Kidney epithelial cell (primary cell): ENCODE data around the gene ORM2. TPM values are rescaled to one million over a fixed set of nuclear protein-coding genes. Genes with fewer than 3 reads are reported as not detected.
A peak's percentile ranks its signal among the peaks of the same experiment; 100 is the strongest.

Source experiments
- DNase-seq: peaks from one replicate; pipeline ENCODE4 v3.0.0-alpha.2; 2010; ENCODE audit warnings: low read depth
- H3K27me3 ChIP-seq: 2 replicates; pipeline ENCODE4 v1.6.0; 2011; ENCODE audit warnings: low read length; ENCODE audit not compliant: control insufficient read depth, insufficient read depth
- H3K36me3 ChIP-seq: 2 replicates; pipeline ENCODE4 v1.5.1; 2011; ENCODE audit warnings: low read length; ENCODE audit not compliant: control insufficient read depth, insufficient read depth
- H3K4me3 ChIP-seq: 2 replicates; pipeline ENCODE4 v1.5.1; 2011; ENCODE audit warnings: low read depth, mild to moderate bottlenecking, control low read depth, low read length
- CTCF ChIP-seq: IDR thresholded peaks from 2 replicates; pipeline ENCODE4 v1.5.1; 2011; ENCODE audit warnings: mild to moderate bottlenecking, moderate library complexity, low read length, control low read depth, inconsistent platforms; ENCODE audit not compliant: insufficient read depth, poor library complexity, severe bottlenecking
- total RNA-seq: library from RNA; depleted of rRNA; stranded (reverse); fragments of >200 nt; gene quantifications from 2 replicates; pipeline ENCODE4 v1.2.3, GENCODE V29; 2015

ORM2 gene
- total RNA-seq, 1 donor from 2014 or later = not detected

DNA sequence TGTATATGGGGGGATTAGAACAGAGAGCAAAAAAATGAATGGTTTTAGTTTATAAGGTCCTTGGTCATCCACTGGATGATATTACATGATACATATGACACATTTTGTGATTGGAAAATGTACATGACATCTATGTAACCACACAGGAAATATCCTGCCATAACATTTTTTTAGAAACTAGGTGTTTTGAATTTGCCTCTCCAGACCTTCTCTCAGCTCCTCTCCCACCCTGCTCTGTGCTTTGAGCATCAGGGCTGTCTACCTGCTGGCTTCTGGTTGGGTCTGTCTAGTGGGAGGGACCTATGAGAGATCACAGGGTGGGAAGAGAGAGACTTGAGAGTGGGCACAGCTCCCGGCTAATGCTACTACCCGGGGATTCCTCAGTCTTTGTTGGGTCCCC, 33.8 kb downstream of the ORM2 start:
- no peak overlapping the region for H3K4me3 ChIP-seq
- TF ChIP-seq CTCF = no peak
- peaks cover 7% of the 10 kb centered on the region for H3K36me3 ChIP-seq
- no peak for DNase-seq
- H3K27me3 ChIP-seq = no peaks in the 10 kb centered on the region

DNA sequence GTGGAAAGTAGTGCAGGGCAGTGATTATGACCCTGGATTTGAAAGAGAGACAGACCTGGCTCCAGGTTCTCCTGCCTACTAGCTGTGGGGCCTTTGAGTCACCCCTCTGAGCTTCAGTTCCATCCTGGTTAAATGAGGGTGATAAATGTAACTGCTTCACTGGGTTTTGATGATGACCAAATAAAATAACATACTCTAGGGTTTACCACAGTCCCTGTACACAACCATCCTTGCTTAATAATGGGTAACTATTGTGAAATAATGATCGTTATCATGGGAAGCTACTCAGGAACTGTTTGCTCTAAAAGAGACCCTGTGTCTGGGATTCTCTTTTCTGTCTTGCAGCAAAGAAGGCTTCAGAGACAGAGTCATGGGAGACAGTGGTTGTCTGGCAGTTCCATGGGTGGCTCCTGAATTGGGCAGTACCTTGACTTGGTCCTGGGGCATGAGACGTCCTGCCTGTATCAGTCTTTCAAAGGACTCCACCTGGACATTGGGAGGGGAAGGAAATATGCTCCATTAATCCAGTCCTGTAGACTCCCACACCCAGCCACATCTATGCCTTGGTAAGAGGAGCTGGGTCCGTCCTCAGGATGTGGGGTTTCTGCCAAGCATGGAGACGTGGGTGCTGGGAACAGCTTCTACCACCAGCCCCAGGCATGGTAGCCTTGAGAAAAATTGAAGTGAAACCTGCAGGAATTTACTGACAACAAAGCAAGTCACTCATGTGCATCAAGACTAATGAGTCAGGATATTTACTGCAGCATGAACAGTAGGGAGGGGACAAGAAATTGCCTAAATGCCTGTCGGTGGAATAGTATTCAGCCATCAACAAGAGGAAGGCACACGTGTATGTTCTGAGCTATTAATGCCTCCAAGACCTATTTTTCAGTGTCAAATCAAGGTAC, 34.7 kb downstream of the ORM2 start:
- no peak for TF ChIP-seq CTCF
- peak; percentile 98 for DNase-seq
- Histone ChIP-seq H3K27me3 (no peaks in the 10 kb centered on the region), H3K36me3 (peaks cover 8% of the 10 kb centered on the region), H3K4me3 (no peak overlapping the region)

DNA sequence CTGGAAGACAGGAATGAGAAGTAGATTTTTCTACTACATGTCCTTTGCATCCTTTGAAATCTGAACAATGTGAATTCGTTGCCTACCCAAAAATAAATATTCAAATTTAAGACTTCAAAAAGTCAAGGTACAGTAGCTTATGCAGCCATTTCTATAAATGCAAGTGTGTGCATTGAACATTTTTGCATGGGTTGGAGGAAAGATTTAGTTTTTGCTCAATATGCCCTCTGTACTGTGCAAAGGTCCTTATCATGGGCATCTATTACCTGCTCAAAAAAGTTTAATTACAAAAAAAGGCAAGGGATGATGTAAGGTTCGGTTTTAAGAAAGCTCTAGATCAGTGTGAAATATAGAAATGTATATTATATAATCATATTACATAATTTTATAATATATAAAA, 35.5 kb downstream of the ORM2 start:
- no peak for DNase-seq
- Histone ChIP-seq H3K27me3 (no peaks in the 10 kb centered on the region), H3K36me3 (peaks cover 6% of the 10 kb centered on the region), H3K4me3 (no peak overlapping the region)
- TF ChIP-seq CTCF = no peak

GRCh38 chr9:114366334-114367128, 36.9 kb downstream of the ORM2 start:
- no peak overlapping the region for H3K4me3 ChIP-seq
- TF ChIP-seq CTCF = no peak
- peaks cover 3% of the 10 kb centered on the region for H3K36me3 ChIP-seq
- no peaks in the 10 kb centered on the region for H3K27me3 ChIP-seq
- DNase-seq = peak; percentile 93

DNA sequence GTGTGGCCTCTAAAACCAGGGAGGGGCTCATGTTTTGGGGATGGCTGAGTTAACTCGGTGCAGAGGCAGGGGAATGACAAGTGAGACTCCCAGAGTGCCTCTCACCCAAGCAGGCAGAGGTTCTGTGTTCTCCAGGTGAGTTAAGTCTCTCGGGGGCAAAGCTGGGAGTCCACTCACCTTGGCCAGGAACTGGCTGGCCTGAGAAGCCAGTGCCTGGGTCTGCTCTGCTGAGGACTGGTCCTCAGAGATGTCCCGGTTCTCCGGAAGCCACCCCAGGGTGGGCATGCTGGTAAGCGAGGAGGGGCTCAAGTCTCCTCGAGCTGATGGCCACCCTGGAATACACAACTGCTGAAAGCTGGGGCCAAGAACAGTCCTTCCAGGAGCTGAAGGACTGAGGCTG, 37.7 kb downstream of the ORM2 start:
- no peaks in the 10 kb centered on the region for H3K27me3 ChIP-seq

More for the DNA sequence above, 37.7 kb downstream of the ORM2 start:
- Histone ChIP-seq H3K36me3 (peaks cover 3% of the 10 kb centered on the region), H3K4me3 (no peak overlapping the region)
- TF ChIP-seq CTCF = no peak
- no peak for DNase-seq
